Right forelimb (tissue), 1 donor: ENCODE data around the gene BHLHE41.

Experiments
- DNase-seq: peaks from one replicate; pipeline ENCODE4 v3.0.0-alpha.2; 2018

Gene BHLHE41

DNA sequence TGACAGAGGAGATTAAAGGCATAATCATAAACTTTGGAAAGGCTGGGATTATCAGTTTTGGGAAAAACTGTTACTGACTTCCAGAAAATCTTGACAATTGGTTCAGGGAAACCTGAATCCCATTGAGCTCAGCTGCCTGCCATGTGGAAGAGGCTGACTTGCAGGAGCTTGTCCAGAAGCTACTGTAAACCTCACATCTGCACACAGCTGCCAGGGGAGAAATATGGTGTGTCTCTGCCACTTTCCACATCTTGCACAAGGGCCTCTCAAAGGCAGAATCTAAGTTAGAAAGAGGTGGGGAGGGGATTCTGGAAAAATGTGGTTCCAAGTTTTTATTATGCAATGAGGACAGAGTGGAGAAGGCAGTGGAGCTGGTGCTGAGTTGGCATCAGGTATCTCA lies 8.7 kb upstream of the BHLHE41 start:
- no peak for DNase-seq

DNA sequence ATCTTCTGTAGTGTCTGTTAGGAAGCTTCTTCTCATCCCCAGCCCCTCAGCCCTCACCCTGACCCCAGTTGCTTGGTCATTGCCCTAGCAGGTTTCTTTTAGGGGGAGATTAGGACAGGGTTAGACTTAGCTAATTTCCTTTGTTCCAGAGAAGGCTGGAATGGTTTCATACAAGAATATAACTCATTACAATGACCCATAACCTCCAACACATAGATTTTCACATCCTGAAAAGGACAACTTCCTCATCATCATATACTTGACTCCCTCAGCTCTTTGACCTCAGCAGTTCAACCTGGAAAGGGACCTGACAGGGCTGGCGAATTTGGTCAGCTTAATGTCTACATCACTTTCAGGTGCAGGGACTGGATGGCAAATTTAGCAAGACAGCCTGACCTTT lies 8.0 kb upstream of the BHLHE41 start:
- DNase-seq: no peak

DNA sequence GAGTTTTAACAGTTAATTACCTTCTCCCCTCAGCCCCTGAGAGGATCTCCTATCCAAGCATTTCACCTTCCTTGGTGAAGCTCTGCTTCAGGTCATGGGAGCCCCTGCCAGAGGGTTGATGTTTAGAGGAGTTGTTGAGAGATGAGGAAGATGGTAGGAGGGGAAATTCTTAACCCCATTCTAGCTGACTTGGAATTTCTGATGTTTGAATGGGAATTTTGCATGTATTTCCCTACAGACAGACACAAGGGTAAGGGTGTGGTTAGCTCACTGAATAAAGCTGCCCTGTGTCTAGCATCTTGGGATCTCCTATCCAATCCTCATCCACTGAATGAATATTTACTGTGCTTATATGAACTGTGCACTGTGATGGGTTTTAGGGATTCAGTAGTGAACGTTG lies 7.1 kb upstream of the BHLHE41 start:
- no peak for DNase-seq

DNA sequence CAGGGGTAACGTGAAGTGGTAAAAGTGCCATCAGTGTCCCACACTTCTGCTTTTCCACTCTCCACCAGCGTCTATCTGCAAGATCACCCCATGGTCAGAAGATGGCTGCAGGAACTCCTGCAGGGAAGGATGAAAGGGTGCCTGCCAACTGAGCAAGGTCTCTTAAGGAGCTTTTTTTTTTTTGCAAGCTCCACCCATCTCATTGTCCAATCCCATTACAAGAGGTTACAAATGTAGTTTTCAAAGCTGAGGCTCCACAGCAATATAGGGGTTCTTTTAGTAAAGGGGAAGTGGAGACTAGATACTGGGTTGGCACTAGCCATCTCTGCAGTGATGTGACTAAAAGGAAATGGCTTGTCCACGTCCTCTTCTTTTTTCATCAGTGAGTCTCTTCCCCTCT lies 5.9 kb upstream of the BHLHE41 start:
- DNase-seq: no peak

GRCh38 chr12:26128168-26128567 lies 3.3 kb upstream of the BHLHE41 start:
- DNase-seq: no peak

DNA sequence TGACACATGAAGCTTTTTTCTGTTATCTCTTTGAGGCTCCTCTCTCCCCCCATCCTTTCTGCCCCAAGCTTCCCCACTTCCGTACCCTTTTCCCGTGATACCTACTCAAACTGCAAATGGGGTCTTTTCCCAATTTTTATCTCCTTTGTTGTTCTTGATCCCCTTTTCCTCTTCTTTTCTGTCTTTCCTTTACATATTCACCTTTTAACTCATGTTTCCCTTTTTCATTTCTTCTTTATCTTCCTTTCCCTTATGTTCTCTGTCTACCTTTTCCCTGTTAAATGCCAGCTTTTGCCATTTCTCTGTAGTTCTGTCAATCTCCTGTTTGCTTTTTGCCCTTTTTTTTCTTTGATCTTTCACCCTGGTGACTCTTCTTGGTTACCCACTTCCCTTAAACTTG lies 2.6 kb upstream of the BHLHE41 start:
- DNase-seq: no peak

GRCh38 chr12:26126340-26127284 lies 1.8 kb upstream of the BHLHE41 start:
- peak; percentile 84 for DNase-seq

DNA sequence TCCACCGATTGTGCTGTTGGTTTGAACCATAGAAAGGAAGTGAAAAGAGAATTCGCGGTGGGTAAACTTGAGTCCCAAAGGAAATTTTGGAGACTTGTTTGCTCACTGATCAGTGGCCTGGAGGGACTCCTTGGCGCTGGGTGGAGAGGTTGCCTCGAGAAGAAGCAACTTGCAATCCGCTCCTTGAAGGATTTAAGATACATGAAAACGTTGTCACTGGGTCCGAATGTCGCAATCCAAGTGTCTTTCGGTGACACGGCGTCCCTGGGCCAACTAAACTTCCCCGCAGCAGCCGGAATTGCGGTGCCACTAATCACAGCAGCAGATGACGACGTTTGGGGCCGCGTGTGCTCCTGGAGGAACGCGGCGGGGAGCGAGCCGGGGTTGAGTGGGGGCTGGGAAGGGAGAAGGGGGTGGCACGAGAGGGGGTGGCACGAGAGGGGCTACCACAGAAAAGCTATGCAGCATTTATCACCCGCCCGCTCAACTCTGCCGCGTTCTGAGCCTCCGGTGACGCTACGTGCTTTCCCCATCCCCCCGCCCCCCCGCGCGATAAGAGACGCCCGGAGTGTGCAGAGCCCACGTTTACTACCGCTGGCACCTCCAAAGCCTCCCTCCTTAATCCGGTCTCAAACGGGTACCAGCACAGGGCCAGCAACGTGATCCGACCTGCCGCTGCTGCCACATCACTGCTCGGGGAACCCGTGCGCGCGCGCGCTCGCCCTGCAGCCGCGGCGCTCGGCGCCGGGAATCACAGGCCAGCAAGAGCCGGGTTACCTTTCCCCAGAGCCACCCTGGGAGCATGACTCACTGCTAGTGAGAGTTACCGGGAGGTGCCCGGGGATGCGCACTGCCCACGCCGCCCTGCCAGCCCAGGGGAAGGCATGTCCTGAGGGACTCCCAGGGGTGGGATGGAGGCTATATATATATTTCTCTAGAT lies 833 bp upstream of the BHLHE41 start:
- DNase-seq: peak; percentile 81

- peak; percentile 51 for DNase-seq
Measured at GRCh38 chr12:26123482-26123980, 1.3 kb downstream of the BHLHE41 start.

- DNase-seq: peak; percentile 80
Measured at GRCh38 chr12:26122681-26123481, 2.0 kb downstream of the BHLHE41 start.

- DNase-seq: peak; percentile 61
Measured at GRCh38 chr12:26122061-26122680, 2.7 kb downstream of the BHLHE41 start.

GRCh38 chr12:26121323-26122060 lies 3.3 kb downstream of the BHLHE41 start:
- DNase-seq: no peak

GRCh38 chr12:26120561-26121274 lies 4.1 kb downstream of the BHLHE41 start:
- no peak for DNase-seq

DNA sequence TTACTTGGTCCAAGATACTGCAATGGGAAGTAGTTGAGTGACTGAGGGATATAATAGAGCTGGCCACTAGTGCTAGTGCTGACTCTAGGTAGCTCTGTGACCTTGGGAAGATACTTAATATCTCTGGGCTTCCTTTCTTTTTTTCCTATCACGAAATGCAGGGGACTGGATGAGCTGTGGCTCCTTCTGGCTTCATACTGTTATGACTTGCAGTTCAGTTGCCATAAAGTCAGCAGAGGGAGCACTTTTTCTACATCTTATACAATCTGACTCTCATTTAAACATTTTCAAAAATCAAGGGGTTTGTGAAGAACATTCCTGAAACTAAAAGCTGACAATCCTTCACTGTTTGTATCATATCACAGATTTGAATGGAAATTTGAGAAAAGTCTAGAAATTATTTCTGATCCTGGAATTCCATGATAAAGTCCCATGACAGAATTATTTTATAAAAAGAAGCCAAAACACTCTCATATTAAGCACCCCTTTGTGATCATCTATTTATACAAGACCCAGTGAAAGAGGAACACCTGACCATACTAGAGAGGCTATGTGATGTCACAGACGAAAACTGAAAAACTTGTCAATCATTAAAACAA lies 5.3 kb downstream of the BHLHE41 start:
- DNase-seq: no peak

GRCh38 chr12:26118308-26118707 lies 6.5 kb downstream of the BHLHE41 start:
- DNase-seq: no peak

- no peak for DNase-seq
Measured at GRCh38 chr12:26116829-26117715, 7.8 kb downstream of the BHLHE41 start.

DNA sequence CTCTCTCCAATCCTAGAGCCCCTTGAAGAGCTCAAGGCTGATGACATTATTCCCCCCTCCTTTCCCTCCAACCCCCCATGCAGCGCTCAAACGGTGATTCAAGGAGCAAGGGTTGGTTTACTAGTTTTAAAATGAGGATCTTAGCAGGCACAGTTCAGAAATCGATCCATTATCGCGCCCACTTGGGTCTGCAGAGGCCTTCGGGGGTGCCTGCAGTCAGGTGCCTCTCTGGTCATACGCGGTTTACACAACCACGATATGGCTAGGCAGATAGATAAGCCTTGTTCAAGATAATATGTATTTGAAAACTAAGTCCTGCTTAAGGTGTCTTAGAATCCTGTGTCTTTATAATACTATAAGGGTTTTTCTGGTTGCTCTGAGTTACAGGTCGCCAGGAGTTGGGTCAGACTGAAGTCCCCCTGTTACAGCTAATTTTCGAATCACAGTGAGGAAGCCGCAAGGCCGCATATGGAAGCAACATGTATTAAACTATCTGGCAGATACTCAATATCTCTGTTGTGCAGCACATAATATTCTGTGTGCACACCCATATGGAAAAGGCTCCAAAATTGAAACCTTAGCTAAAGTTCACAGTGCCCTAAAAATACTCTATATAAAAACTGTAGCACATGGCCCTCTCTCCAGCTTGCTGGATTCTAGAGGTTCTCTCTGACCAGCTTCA lies 10.0 kb downstream of the BHLHE41 start:
- no peak for DNase-seq
